HepG2 (cell line): ENCODE results near the gene TMEM135. TPM values are rescaled to one million over a fixed set of nuclear protein-coding genes. Genes with fewer than 3 reads are reported as not detected.

Source experiments
- ATAC-seq: fragments of 200-7000 bp; cut with Tn5 transposase; 3 replicates; pipeline ENCODE4 v1.9.1; 2020; ENCODE audit warnings: mild to moderate bottlenecking, moderate library complexity
- BruUV-seq: library from RNA; stranded (reverse); fragments of 400-500 nt; replicated peaks from 2 replicates; lab custom pipeline; 2021; lab: Mats Ljungman, UMichigan
- CTCF ChIA-PET: fragments of 300-600 bp; formaldehyde crosslinking; extraction: SDS; loops from one replicate; lab custom pipeline; 2021; ENCODE audit warnings: low total read pairs, inconsistent platforms, low intra/inter-chr PET ratio; lab: Yijun Ruan, JAX
- POLR2A ChIA-PET: fragments of 350-600 bp; sonication (Branson Sonifier 250); formaldehyde crosslinking; loops from one replicate; lab custom pipeline; 2020; ENCODE audit warnings: antibody characterized with exemption, inconsistent platforms; lab: Yijun Ruan, JAX
- DNase-seq: peaks from one replicate; pipeline ENCODE4 v3.0.0-alpha.2; 2015; ENCODE audit warnings: low spot score
- FAIRE-seq: peaks from 3 replicates; lab custom pipeline; 2011; peaks lifted over from hg19 to GRCh38; lab: Jason Lieb, UNC
- H2AFZ ChIP-seq: one replicate; pipeline ENCODE4 v1.6.1; 2011; ENCODE audit warnings: low read length, inconsistent platforms
- H3K27ac ChIP-seq: fragments of 300-600 bp; 3 replicates; pipeline ENCODE4 v1.8.0; 2011; ENCODE audit warnings: mixed run types, mild to moderate bottlenecking, mixed read lengths, low read length, inconsistent platforms; ENCODE audit not compliant: insufficient read depth; ENCODE audit errors: extremely low read length
- H3K27me3 ChIP-seq, 2 experiments: fragments of 200-600 bp in 1 of 2; 2 replicates in 1 of 2; 3 replicates in 1 of 2; pipeline versions ENCODE4 v1.6.0 to v1.8.0; 2011; ENCODE audit warnings: low read length in 2 of 2, mild to moderate bottlenecking in 2 of 2, moderate library complexity in 2 of 2, inconsistent platforms in 1 of 2; ENCODE audit not compliant: insufficient read depth in 2 of 2, control insufficient read depth in 1 of 2
- H3K36me3 ChIP-seq, 2 experiments: fragments of 200-600 bp in 1 of 2; replicated peaks in 1 of 2; 2 replicates in 1 of 2; 3 replicates in 1 of 2; pipeline versions ENCODE4 v1.5.1 to v1.8.0; 2011; ENCODE audit warnings: low read length in 2 of 2, inconsistent platforms in 1 of 2; ENCODE audit not compliant: insufficient read depth in 2 of 2, control insufficient read depth in 1 of 2
- H3K4me1 ChIP-seq: 2 replicates; pipeline ENCODE4 v1.5.1; 2012; ENCODE audit warnings: low read length, inconsistent platforms; ENCODE audit not compliant: insufficient read depth
- H3K4me2 ChIP-seq: 2 replicates; pipeline ENCODE4 v1.6.0; 2011; ENCODE audit warnings: low read depth, low read length, inconsistent platforms
- H3K4me3 ChIP-seq, 3 experiments: fragments of 200-600 bp in 1 of 3; sonication (generic), shearing (Covaris generic) in 1 of 3; replicated peaks in 1 of 3; 2 replicates each; pipeline ENCODE4 v1.5.1; 2011 to 2016; ENCODE audit warnings: low read length in 3 of 3, inconsistent platforms in 2 of 3, low read depth in 2 of 3, mild to moderate bottlenecking in 2 of 3, control low read depth in 1 of 3, mixed read lengths in 1 of 3; ENCODE audit not compliant: insufficient read depth in 1 of 3
- H3K79me2 ChIP-seq: one replicate; pipeline ENCODE4 v1.6.1; 2011; ENCODE audit warnings: low read length, inconsistent platforms; ENCODE audit not compliant: insufficient read depth
- H3K9ac ChIP-seq: 2 replicates; pipeline ENCODE4 v1.6.0; 2011; ENCODE audit warnings: mild to moderate bottlenecking, low read depth, low read length, inconsistent platforms; ENCODE audit not compliant: insufficient read depth
- H3K9me3 ChIP-seq: 2 replicates; pipeline ENCODE4 v1.5.1; 2012; ENCODE audit warnings: mild to moderate bottlenecking, low read length
- H4K20me1 ChIP-seq: 2 replicates; pipeline ENCODE4 v1.6.0; 2011; ENCODE audit warnings: inconsistent platforms, mild to moderate bottlenecking, low read length, moderate library complexity; ENCODE audit not compliant: insufficient read depth
- FOXA1 ChIP-seq, 2 experiments: fragments of 450-650 bp in 1 of 2; sonication (generic) in 1 of 2; formaldehyde crosslinking in 1 of 2; IDR thresholded peaks; 2 replicates each; pipeline versions ENCODE4 v1.4.0 to v1.6.1; 2016 to 2020; ENCODE audit warnings: missing genetic modification reagents in 1 of 2
- FOXK1 ChIP-seq: sonication (generic); formaldehyde crosslinking; IDR thresholded peaks from 2 replicates; pipeline ENCODE4 v1.4.0; 2020; ENCODE audit warnings: low read depth, missing genetic modification reagents, borderline replicate concordance
- HIVEP1 ChIP-seq: sonication (generic); formaldehyde crosslinking; IDR thresholded peaks from 2 replicates; pipeline ENCODE4 v1.4.0; 2020; ENCODE audit warnings: mild to moderate bottlenecking, missing genetic modification reagents
- MIER2 ChIP-seq: IDR thresholded peaks from 2 replicates; pipeline ENCODE4 v1.6.1; 2016; ENCODE audit warnings: missing biosample characterization, missing genetic modification reagents
- NFIC ChIP-seq: IDR thresholded peaks from 2 replicates; pipeline ENCODE4 v1.6.1; 2012; ENCODE audit warnings: mild to moderate bottlenecking, low read length, inconsistent platforms
- SRF ChIP-seq: IDR thresholded peaks from 2 replicates; pipeline ENCODE4 v1.6.1; 2011; ENCODE audit warnings: mild to moderate bottlenecking, low read depth, low read length, moderate library complexity
- ZNF317 ChIP-seq: sonication (generic); formaldehyde crosslinking; IDR thresholded peaks from 2 replicates; pipeline ENCODE4 v1.5.0; 2020; ENCODE audit warnings: mild to moderate bottlenecking, missing genetic modification reagents
- ZNF446 ChIP-seq: sonication (generic); formaldehyde crosslinking; IDR thresholded peaks from 2 replicates; pipeline ENCODE4 v1.5.0; 2020; ENCODE audit warnings: mild to moderate bottlenecking, missing genetic modification reagents
- ZNF451 ChIP-seq: sonication (generic); formaldehyde crosslinking; IDR thresholded peaks from 2 replicates; pipeline ENCODE4 v1.5.0; 2020; ENCODE audit warnings: mild to moderate bottlenecking, missing genetic modification reagents
- ZNF512 ChIP-seq: sonication (generic); formaldehyde crosslinking; IDR thresholded peaks from 2 replicates; pipeline ENCODE4 v1.4.0; 2020; ENCODE audit warnings: mild to moderate bottlenecking, missing genetic modification reagents
- ZNF766 ChIP-seq: sonication (generic); formaldehyde crosslinking; IDR thresholded peaks from 2 replicates; pipeline ENCODE4 v1.5.0; 2020; ENCODE audit warnings: missing genetic modification reagents, borderline replicate concordance
- ZNF781 ChIP-seq: sonication (generic); formaldehyde crosslinking; IDR thresholded peaks from 2 replicates; pipeline ENCODE4 v1.5.1; 2020; ENCODE audit warnings: borderline replicate concordance, mild to moderate bottlenecking, missing genetic modification reagents; ENCODE audit errors: not compliant biosample characterization
- ZSCAN30 ChIP-seq: sonication (generic); formaldehyde crosslinking; IDR thresholded peaks from 2 replicates; pipeline ENCODE4 v1.5.0; 2020; ENCODE audit warnings: mild to moderate bottlenecking, missing genetic modification reagents
- WGBS: methylation state at CpG from one replicate; pipeline ENCODE4 v1.1.6; 2017; ENCODE audit warnings: low lambda C conversion rate; 5-methylcytosine and 5-hydroxymethylcytosine counted together
- in situ Hi-C: cut with HindIII; loops from 2 replicates; pipeline ENCODE4 v1.10.0; 2017; ENCODE audit warnings: low pct_unique_long_range_greater_than_20kb; ENCODE audit not compliant: extremely low pct_ligation_motif_present
- intact Hi-C: fragments of 100-400 bp; cut with micrococcal nuclease; formaldehyde crosslinking; loops from one replicate; pipeline ENCODE4 v1.10.0; 2022; ENCODE audit not compliant: unreplicated experiment
- polyA plus RNA-seq, 8 experiments: library from polyadenylated mRNA; depleted of rRNA in 3 of 8; stranded (reverse) in 7 of 8; unstranded in 1 of 8; fragments of >200 nt; fragmentation: Illumina TruSeq in 4 of 8; extraction: Trizol in 4 of 8; gene quantifications; 2 replicates each; pipeline versions ENCODE4 v1.2.1 to v1.2.3, GENCODE V29; 2011 to 2016; ENCODE audit warnings: low read depth in 4 of 8, missing spikeins in 1 of 8, mixed read lengths in 1 of 8; ENCODE audit not compliant: insufficient read depth in 1 of 8
- total RNA-seq, 5 experiments: library from RNA; depleted of rRNA; stranded (reverse); fragments of >200 nt; fragmentation: Illumina TruSeq; extraction: Trizol; gene quantifications; 2 replicates each; pipeline ENCODE4 v1.2.3, GENCODE V29; 2016; ENCODE audit warnings: low read depth in 1 of 5
- TF ChIP-seq, protein P1 (sequence below): sonication (generic); formaldehyde crosslinking; IDR thresholded peaks from 2 replicates; pipeline ENCODE4 v1.4.0; 2020; ENCODE audit warnings: missing genetic modification reagents, borderline replicate concordance

Gene TMEM135
- total and polyA plus RNA-seq, 2 of the 13 experiments (the other 11 are each of a cell fraction or from before 2014, with no cell fraction given) = 36.6 to 88.9 TPM

DNA sequence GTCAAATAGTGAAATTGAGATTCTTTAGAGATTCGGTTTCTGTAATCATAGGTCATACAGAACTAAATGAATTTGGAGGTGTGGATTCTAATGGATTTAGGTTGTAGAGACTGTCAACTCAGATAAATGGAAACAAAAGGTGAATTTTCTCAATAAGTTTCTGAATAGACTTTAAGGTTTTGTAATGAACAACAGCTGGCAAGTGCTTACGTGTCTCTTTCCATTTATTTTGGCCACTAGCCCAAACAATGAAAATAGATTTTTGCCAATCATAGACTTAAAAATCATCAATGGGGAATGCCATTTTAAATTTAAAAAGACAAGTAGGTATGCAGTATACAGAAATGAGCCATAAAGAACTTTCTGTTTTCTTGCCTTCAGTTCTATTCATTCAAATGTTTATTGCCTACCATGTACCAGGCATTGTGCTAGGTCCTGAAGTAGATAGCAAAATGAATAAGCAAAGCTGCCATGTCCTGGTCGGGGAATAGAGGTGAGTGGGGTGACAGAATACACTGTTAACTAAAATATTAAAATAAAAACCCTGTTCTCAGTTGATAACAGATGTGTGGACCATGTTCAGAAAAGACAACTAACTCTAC, 16.9 kb upstream of the TMEM135 start:
- FAIRE-seq = no peak
- POLR2A ChIA-PET = interaction anchor here (2.5 kb wide), 1 partner anchor 17 kb away, joined by 8 read pairs; the partner anchor contains the start of gene TMEM135

DNA sequence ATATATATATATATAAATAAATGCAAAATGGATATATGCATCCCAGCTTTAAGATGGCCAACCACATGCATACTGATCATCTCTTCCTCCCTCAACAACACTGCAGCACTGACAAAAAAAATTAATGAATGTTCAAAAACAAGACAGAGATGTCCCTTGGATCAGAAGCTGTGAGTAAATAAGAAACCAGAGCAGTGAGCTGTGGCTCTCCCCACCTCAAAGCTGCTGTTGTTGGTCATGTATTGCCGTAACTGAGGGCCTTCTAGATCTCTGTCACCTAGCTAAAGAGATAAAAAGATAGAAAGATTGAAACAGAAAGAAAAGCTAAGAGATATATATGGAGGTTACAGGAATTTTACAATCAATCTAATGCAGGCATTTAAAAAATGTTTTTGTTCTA, 15.5 kb upstream of the TMEM135 start:
- no TSS peak for BruUV-seq
- DNase-seq (no peak), FAIRE-seq (no peak), ATAC-seq (no peak)
- intact Hi-C loops = no loop called here
- H3K4me3 ChIP-seq = no peak overlapping the region
- H3K9ac ChIP-seq = no peak overlapping the region
- no peaks in the 10 kb centered on the region for H3K27me3 ChIP-seq
- H3K4me1 ChIP-seq = peaks cover 53% of the 10 kb centered on the region
- H3K27ac ChIP-seq = no peak overlapping the region
- no peaks in the 10 kb centered on the region for H3K36me3 ChIP-seq
- H3K4me2 ChIP-seq = no peak overlapping the region
- H3K79me2 ChIP-seq = no peaks in the 10 kb centered on the region
- H2AFZ ChIP-seq = no peak overlapping the region
- H3K9me3 ChIP-seq = no peaks in the 10 kb centered on the region
- WGBS = 83% methylated on average over 1 of the region's 1 CpG
- in situ Hi-C loops = no loop called here
- ChIA-PET POLR2A (interaction anchor here (1.0 to 1.4 kb wide), 2 partner anchors 15 to 17 kb away, joined by 3 to 4 read pairs; no protein-coding TSS in a partner anchor), CTCF (no interaction called here)
- H4K20me1 ChIP-seq = no peaks in the 10 kb centered on the region
- TF ChIP-seq HIVEP1 (CRISPR knock-in tag) (no peak), ZNF512 (CRISPR knock-in tag) (no peak), ZNF781 (CRISPR knock-in tag) (no peak), MIER2 (CRISPR knock-in tag) (no peak), ZNF451 (CRISPR knock-in tag) (no peak), ZSCAN30 (CRISPR knock-in tag) (no peak), NFIC (no peak), ZNF446 (no peak), ZNF317 (no peak), ZNF766 (CRISPR knock-in tag) (no peak)
- TF ChIP-seq, protein P1, sequence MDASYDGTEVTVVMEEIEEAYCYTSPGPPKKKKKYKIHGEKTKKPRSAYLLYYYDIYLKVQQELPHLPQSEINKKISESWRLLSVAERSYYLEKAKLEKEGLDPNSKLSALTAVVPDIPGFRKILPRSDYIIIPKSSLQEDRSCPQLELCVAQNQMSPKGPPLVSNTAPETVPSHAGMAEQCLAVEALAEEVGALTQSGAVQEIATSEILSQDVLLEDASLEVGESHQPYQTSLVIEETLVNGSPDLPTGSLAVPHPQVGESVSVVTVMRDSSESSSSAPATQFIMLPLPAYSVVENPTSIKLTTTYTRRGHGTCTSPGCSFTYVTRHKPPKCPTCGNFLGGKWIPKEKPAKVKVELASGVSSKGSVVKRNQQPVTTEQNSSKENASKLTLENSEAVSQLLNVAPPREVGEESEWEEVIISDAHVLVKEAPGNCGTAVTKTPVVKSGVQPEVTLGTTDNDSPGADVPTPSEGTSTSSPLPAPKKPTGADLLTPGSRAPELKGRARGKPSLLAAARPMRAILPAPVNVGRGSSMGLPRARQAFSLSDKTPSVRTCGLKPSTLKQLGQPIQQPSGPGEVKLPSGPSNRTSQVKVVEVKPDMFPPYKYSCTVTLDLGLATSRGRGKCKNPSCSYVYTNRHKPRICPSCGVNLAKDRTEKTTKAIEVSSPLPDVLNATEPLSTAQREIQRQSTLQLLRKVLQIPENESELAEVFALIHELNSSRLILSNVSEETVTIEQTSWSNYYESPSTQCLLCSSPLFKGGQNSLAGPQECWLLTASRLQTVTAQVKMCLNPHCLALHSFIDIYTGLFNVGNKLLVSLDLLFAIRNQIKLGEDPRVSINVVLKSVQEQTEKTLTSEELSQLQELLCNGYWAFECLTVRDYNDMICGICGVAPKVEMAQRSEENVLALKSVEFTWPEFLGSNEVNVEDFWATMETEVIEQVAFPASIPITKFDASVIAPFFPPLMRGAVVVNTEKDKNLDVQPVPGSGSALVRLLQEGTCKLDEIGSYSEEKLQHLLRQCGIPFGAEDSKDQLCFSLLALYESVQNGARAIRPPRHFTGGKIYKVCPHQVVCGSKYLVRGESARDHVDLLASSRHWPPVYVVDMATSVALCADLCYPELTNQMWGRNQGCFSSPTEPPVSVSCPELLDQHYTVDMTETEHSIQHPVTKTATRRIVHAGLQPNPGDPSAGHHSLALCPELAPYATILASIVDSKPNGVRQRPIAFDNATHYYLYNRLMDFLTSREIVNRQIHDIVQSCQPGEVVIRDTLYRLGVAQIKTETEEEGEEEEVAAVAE = no peak

More for the DNA sequence above, 16.9 kb upstream of the TMEM135 start:
- H3K36me3 ChIP-seq = no peaks in the 10 kb centered on the region
- CTCF ChIA-PET = no interaction called here
- H2AFZ ChIP-seq = no peak overlapping the region
- no TSS peak for BruUV-seq
- no peak overlapping the region for H3K4me3 ChIP-seq
- 94% methylated on average over 3 of the region's 3 CpGs for WGBS
- no peak for TF ChIP-seq FOXA1 (IDR thresholded peaks at IDR 0.05)
- no peak for TF ChIP-seq FOXA1 (CRISPR knock-in tag; IDR thresholded peaks at IDR 0.05)
- TF ChIP-seq SRF = no peak
- no peak for TF ChIP-seq FOXK1 (CRISPR knock-in tag)
- ATAC-seq (no peak), DNase-seq (no peak)
- no peaks in the 10 kb centered on the region for H4K20me1 ChIP-seq
- H3K9me3 ChIP-seq = no peaks in the 10 kb centered on the region
- no peak overlapping the region for H3K4me2 ChIP-seq
- intact Hi-C loops (no loop called here), in situ Hi-C loops (no loop called here)
- H3K79me2 ChIP-seq = no peaks in the 10 kb centered on the region
- peaks cover 61% of the 10 kb centered on the region for H3K4me1 ChIP-seq
- H3K27ac ChIP-seq = no peak overlapping the region
- no peaks in the 10 kb centered on the region for H3K27me3 ChIP-seq
- no peak overlapping the region for H3K9ac ChIP-seq
